Measurements from ENCODE around the gene MEX3A. TPM values are rescaled to one million over a fixed set of nuclear protein-coding genes. Genes with fewer than 3 reads are reported as not detected.

Gene MEX3A
- total RNA-seq, 1 donor from 2014 or later, result 37.6 TPM

- H3K9ac ChIP-seq (ENCODE audit: low read length), result no peak overlapping the region
- peaks cover 4% of the 10 kb centered on the region for H3K36me3 Mint-ChIP-seq (ENCODE audit: low read depth, unreplicated experiment)
- no peaks in the 10 kb centered on the region for H3K9me3 ChIP-seq (ENCODE audit: insufficient read depth, low read depth, low read length)
- no peak overlapping the region for H3K4me3 ChIP-seq (ENCODE audit: insufficient read depth, low read depth, low read length)
- no peaks in the 10 kb centered on the region for H3K27me3 Mint-ChIP-seq (ENCODE audit: low read depth, unreplicated experiment)
- FAIRE-seq (no peak), DNase-seq (ENCODE audit: low read depth) (no peak)
- no peak overlapping the region for H3K27ac ChIP-seq (ENCODE audit: low read depth, low read length)
- H3K36me3 ChIP-seq (ENCODE audit: insufficient read depth, low read length), result no peaks in the 10 kb centered on the region
- no peaks in the 10 kb centered on the region for H3K27me3 ChIP-seq (ENCODE audit: insufficient read depth, low read length)
- H3K27ac Mint-ChIP-seq (ENCODE audit: unreplicated experiment), result peak overlapping the region; percentile 59
- H3K9me3 Mint-ChIP-seq (ENCODE audit: unreplicated experiment), result no peaks in the 10 kb centered on the region
- peaks cover 43% of the 10 kb centered on the region for H3K4me1 Mint-ChIP-seq (ENCODE audit: low read depth, unreplicated experiment)
- TF ChIP-seq EZH2 (IDR thresholded peaks at IDR 0.05; ENCODE audit: insufficient read depth, low read length) (no peak), CTCF (IDR thresholded peaks at IDR 0.05; ENCODE audit: insufficient read depth, low read depth, low read length) (no peak)
- no peak overlapping the region for H3K4me2 ChIP-seq (ENCODE audit: low read length)
- peaks cover 56% of the 10 kb centered on the region for H3K4me1 ChIP-seq (ENCODE audit: insufficient read depth, low read length)
- H3K4me3 Mint-ChIP-seq (ENCODE audit: unreplicated experiment), result no peak overlapping the region
- no peaks in the 10 kb centered on the region for H4K20me1 ChIP-seq (ENCODE audit: insufficient read depth, low read length)
- no peak overlapping the region for H2AFZ ChIP-seq (ENCODE audit: low read depth, low read length)
- H3K79me2 ChIP-seq (ENCODE audit: insufficient read depth, low read length), result peaks cover 16% of the 10 kb centered on the region
Observed at GRCh38 chr1:156108057-156108456, 25.8 kb upstream of the MEX3A start.

- H2AFZ ChIP-seq (ENCODE audit: low read depth, low read length), result peak overlapping the region; percentile 46
- peaks cover 21% of the 10 kb centered on the region for H3K79me2 ChIP-seq (ENCODE audit: insufficient read depth, low read length)
- peak overlapping the region; percentile 85 for H3K4me3 Mint-ChIP-seq (ENCODE audit: unreplicated experiment)
- no peaks in the 10 kb centered on the region for H3K36me3 ChIP-seq (ENCODE audit: insufficient read depth, low read length)
- H3K4me3 ChIP-seq (ENCODE audit: insufficient read depth, low read depth, low read length), result peak overlapping the region; percentile 27
- no peak for TF ChIP-seq CTCF (IDR thresholded peaks at IDR 0.05; ENCODE audit: insufficient read depth, low read depth, low read length)
- TF ChIP-seq EZH2 (IDR thresholded peaks at IDR 0.05; ENCODE audit: insufficient read depth, low read length), result no peak
- DNase-seq (ENCODE audit: low read depth) (no peak), FAIRE-seq (no peak)
- H3K27ac ChIP-seq (ENCODE audit: low read depth, low read length), result peak overlapping the region; percentile 94
- peaks cover 40% of the 10 kb centered on the region for H3K4me1 Mint-ChIP-seq (ENCODE audit: low read depth, unreplicated experiment)
- H3K9me3 ChIP-seq (ENCODE audit: insufficient read depth, low read depth, low read length), result no peaks in the 10 kb centered on the region
- peaks cover 54% of the 10 kb centered on the region for H3K4me1 ChIP-seq (ENCODE audit: insufficient read depth, low read length)
- no peaks in the 10 kb centered on the region for H3K27me3 Mint-ChIP-seq (ENCODE audit: low read depth, unreplicated experiment)
- peak overlapping the region; percentile 90 for H3K9ac ChIP-seq (ENCODE audit: low read length)
- no peaks in the 10 kb centered on the region for H3K27me3 ChIP-seq (ENCODE audit: insufficient read depth, low read length)
- peak overlapping the region; percentile 82 for H3K4me2 ChIP-seq (ENCODE audit: low read length)
- H3K36me3 Mint-ChIP-seq (ENCODE audit: low read depth, unreplicated experiment), result peaks cover 4% of the 10 kb centered on the region
- peak overlapping the region; percentile 100 for H3K27ac Mint-ChIP-seq (ENCODE audit: unreplicated experiment)
- no peaks in the 10 kb centered on the region for H3K9me3 Mint-ChIP-seq (ENCODE audit: unreplicated experiment)
- no peaks in the 10 kb centered on the region for H4K20me1 ChIP-seq (ENCODE audit: insufficient read depth, low read length)
Observed at GRCh38 chr1:156106624-156107488, 24.6 kb upstream of the MEX3A start.

Data from astrocyte (in vitro differentiated cells and primary cell).